SK-N-SH (cell line): Measurements from ENCODE around the gene CTXN3. TPM values are rescaled to one million over a fixed set of nuclear protein-coding genes. Genes with fewer than 3 reads are reported as not detected.

Experiments used
- CTCF ChIA-PET: fragments of 300-600, 350-600 bp; formaldehyde crosslinking; extraction: SDS; loops from one replicate; lab custom pipeline; 2021; lab: Yijun Ruan, JAX
- POLR2A ChIA-PET: fragments of 350-600 bp; sonication (Branson Sonifier 250); formaldehyde crosslinking; extraction: SDS; loops from one replicate; lab custom pipeline; 2020; ENCODE audit warnings: antibody characterized with exemption, inconsistent platforms; lab: Yijun Ruan, JAX
- DNase-seq: peaks from one replicate; pipeline ENCODE4 v3.0.0; 2012
- H2AFZ ChIP-seq: fragments of 200-600 bp; sonication (generic); 2 replicates; pipeline ENCODE4 v1.8.1; 2016; ENCODE audit warnings: antibody characterized with exemption, mild to moderate bottlenecking, low read depth
- H3F3A ChIP-seq: fragments of 200-600 bp; sonication (generic); replicated peaks from 2 replicates; pipeline ENCODE3; 2016; ENCODE audit warnings: antibody characterized with exemption, mild to moderate bottlenecking; ENCODE audit not compliant: insufficient read depth
- H3K27ac ChIP-seq, 2 experiments: fragments of 200-500 bp in 1 of 2; fragments of 200-600 bp in 1 of 2; sonication (Bioruptor generic) in 1 of 2; sonication (generic), shearing (Covaris generic) in 1 of 2; 2 replicates each; pipeline versions ENCODE4 v1.5.1 to v1.6.1; 2014 to 2016; ENCODE audit warnings: low read depth in 2 of 2, inconsistent platforms in 1 of 2, low read length in 1 of 2, mild to moderate bottlenecking in 1 of 2, mixed read lengths in 1 of 2
- H3K27me3 ChIP-seq: fragments of 200-600 bp; sonication (generic), shearing (Covaris generic); 2 replicates; pipeline ENCODE4 v1.6.1; 2016; ENCODE audit warnings: mixed run types; ENCODE audit not compliant: insufficient read depth
- H3K36me3 ChIP-seq, 2 experiments: fragments of 200-500 bp in 1 of 2; fragments of 200-600 bp in 1 of 2; sonication (Bioruptor generic) in 1 of 2; sonication (generic) in 1 of 2; replicated peaks in 1 of 2; 2 replicates each; pipeline versions ENCODE3 to v1.5.1; 2014 to 2016; ENCODE audit warnings: low read length in 1 of 2, mild to moderate bottlenecking in 1 of 2; ENCODE audit not compliant: insufficient read depth in 2 of 2, control insufficient read depth in 1 of 2
- H3K4me1 ChIP-seq, 2 experiments: fragments of 200-500 bp in 1 of 2; fragments of 200-600 bp in 1 of 2; sonication (Bioruptor generic) in 1 of 2; sonication (generic), shearing (Covaris generic) in 1 of 2; 2 replicates each; pipeline versions ENCODE4 v1.5.1 to v1.6.1; 2014 to 2016; ENCODE audit warnings: low read depth in 1 of 2, low read length in 1 of 2, mixed run types in 1 of 2; ENCODE audit not compliant: insufficient read depth in 2 of 2, control insufficient read depth in 1 of 2
- H3K4me2 ChIP-seq: fragments of 200-600 bp; sonication (generic), shearing (Covaris generic); 2 replicates; pipeline ENCODE4 v1.6.1; 2017; ENCODE audit warnings: mixed run types
- H3K4me3 ChIP-seq, 2 experiments: fragments of 200-500 bp in 1 of 2; fragments of 200-600 bp in 1 of 2; sonication (Bioruptor generic) in 1 of 2; sonication (generic), shearing (Covaris generic) in 1 of 2; 2 replicates each; pipeline versions ENCODE4 v1.5.1 to v1.8.1; 2014 to 2016; ENCODE audit warnings: low read depth in 2 of 2, inconsistent platforms in 1 of 2, low read length in 1 of 2, mild to moderate bottlenecking in 1 of 2, mixed read lengths in 1 of 2, moderate library complexity in 1 of 2
- H3K79me2 ChIP-seq: fragments of 200-600 bp; sonication (generic); 2 replicates; pipeline ENCODE4 v1.8.1; 2017; ENCODE audit warnings: mild to moderate bottlenecking; ENCODE audit not compliant: insufficient read depth
- H3K9ac ChIP-seq: fragments of 200-600 bp; sonication (generic); 2 replicates; pipeline ENCODE4 v1.6.1; 2017; ENCODE audit warnings: mixed run types
- H3K9me2 ChIP-seq: fragments of 200-600 bp; sonication (generic); 2 replicates; pipeline ENCODE4 v1.6.1; 2017; ENCODE audit warnings: mixed run types
- H3K9me3 ChIP-seq: fragments of 200-600 bp; sonication (generic); 2 replicates; pipeline ENCODE4 v1.6.1; 2017; ENCODE audit warnings: mixed run types, mild to moderate bottlenecking, moderate library complexity
- H4K20me1 ChIP-seq: fragments of 200-600 bp; sonication (generic); 2 replicates; pipeline ENCODE4 v1.6.1; 2017; ENCODE audit warnings: mild to moderate bottlenecking, mixed run types; ENCODE audit not compliant: insufficient read depth
- CTCF ChIP-seq: fragments of 200-600 bp; sonication (generic); IDR thresholded peaks from 2 replicates; pipeline ENCODE4 v1.6.1; 2017; ENCODE audit warnings: antibody characterized with exemption, mild to moderate bottlenecking, moderate library complexity
- FOSL2 ChIP-seq: IDR thresholded peaks from 2 replicates; pipeline ENCODE4 v1.4.0; 2012; ENCODE audit warnings: low read depth, mild to moderate bottlenecking, moderate library complexity, borderline replicate concordance
- NFIC ChIP-seq: IDR thresholded peaks from 2 replicates; pipeline ENCODE4 v1.4.0; 2012; ENCODE audit warnings: borderline replicate concordance
- NRF1 ChIP-seq: IDR thresholded peaks from 2 replicates; pipeline ENCODE4 v1.6.1; 2012; ENCODE audit warnings: low read depth, mild to moderate bottlenecking, low read length
- RAD21 ChIP-seq: IDR thresholded peaks from 2 replicates; pipeline ENCODE4 v1.6.1; 2012; ENCODE audit warnings: mild to moderate bottlenecking, low read length
- RXRA ChIP-seq: IDR thresholded peaks from 2 replicates; pipeline ENCODE4 v1.4.0; 2012; ENCODE audit warnings: low read depth, mild to moderate bottlenecking, borderline replicate concordance
- SIN3A ChIP-seq: IDR thresholded peaks from 2 replicates; pipeline ENCODE4 v1.6.1; 2012; ENCODE audit warnings: low read depth, mild to moderate bottlenecking, low read length, moderate library complexity, borderline replicate concordance
- TAF1 ChIP-seq: IDR thresholded peaks from 2 replicates; pipeline ENCODE4 v1.6.1; 2012; ENCODE audit warnings: low read depth, mild to moderate bottlenecking, low read length, moderate library complexity, borderline replicate concordance
- USF1 ChIP-seq: IDR thresholded peaks from 2 replicates; pipeline ENCODE4 v1.4.0; 2012; ENCODE audit warnings: low read depth, borderline replicate concordance
- WGBS: methylation state at CpG from one replicate; pipeline ENCODE4 v1.1.6; 2017; ENCODE audit warnings: low lambda C conversion rate; 5-methylcytosine and 5-hydroxymethylcytosine counted together
- polyA plus RNA-seq, 3 experiments: library from polyadenylated mRNA; depleted of rRNA; stranded (reverse); fragments of >200 nt; gene quantifications; 2 replicates each; pipeline ENCODE4 v1.2.3, GENCODE V29; 2012
- TF ChIP-seq, protein P1 (sequence below): IDR thresholded peaks from 2 replicates; pipeline ENCODE4; 2012
- TF ChIP-seq, protein P2 (sequence below): IDR thresholded peaks from 2 replicates; pipeline ENCODE4 v1.6.1; 2012; ENCODE audit warnings: mild to moderate bottlenecking, low read depth, low read length, moderate library complexity

Gene CTXN3
- polyA plus RNA-seq, 1 of the 3 experiments (the other 2 are of a cell fraction) = not detected

DNA sequence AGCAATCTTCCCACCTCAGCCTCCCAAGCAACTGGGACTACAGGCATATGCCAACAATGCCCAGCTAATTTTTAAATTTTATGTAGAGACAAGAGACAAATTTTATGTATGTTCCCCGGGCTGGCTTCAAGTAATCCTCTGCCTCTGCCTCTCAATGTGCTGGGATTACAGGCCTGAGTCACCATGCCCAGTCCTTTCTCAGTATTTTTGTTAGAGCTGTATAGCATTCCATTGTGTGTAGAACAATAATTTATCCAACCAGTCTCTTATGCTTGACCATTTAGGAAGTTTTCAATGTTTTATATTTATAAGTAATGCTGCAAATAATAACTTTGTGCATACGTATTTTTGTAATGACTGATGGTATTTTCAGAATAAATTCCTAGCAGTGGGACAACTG is 38.9 kb upstream of the CTXN3 start:
- no peak for TF ChIP-seq SIN3A
- no peak for TF ChIP-seq FOSL2
- TF ChIP-seq, protein P1, sequence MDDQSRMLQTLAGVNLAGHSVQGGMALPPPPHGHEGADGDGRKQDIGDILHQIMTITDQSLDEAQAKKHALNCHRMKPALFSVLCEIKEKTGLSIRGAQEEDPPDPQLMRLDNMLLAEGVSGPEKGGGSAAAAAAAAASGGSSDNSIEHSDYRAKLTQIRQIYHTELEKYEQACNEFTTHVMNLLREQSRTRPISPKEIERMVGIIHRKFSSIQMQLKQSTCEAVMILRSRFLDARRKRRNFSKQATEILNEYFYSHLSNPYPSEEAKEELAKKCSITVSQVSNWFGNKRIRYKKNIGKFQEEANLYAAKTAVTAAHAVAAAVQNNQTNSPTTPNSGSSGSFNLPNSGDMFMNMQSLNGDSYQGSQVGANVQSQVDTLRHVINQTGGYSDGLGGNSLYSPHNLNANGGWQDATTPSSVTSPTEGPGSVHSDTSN = no peak
- no peak for TF ChIP-seq RXRA
- TF ChIP-seq RAD21 = no peak
- TF ChIP-seq, protein P2, sequence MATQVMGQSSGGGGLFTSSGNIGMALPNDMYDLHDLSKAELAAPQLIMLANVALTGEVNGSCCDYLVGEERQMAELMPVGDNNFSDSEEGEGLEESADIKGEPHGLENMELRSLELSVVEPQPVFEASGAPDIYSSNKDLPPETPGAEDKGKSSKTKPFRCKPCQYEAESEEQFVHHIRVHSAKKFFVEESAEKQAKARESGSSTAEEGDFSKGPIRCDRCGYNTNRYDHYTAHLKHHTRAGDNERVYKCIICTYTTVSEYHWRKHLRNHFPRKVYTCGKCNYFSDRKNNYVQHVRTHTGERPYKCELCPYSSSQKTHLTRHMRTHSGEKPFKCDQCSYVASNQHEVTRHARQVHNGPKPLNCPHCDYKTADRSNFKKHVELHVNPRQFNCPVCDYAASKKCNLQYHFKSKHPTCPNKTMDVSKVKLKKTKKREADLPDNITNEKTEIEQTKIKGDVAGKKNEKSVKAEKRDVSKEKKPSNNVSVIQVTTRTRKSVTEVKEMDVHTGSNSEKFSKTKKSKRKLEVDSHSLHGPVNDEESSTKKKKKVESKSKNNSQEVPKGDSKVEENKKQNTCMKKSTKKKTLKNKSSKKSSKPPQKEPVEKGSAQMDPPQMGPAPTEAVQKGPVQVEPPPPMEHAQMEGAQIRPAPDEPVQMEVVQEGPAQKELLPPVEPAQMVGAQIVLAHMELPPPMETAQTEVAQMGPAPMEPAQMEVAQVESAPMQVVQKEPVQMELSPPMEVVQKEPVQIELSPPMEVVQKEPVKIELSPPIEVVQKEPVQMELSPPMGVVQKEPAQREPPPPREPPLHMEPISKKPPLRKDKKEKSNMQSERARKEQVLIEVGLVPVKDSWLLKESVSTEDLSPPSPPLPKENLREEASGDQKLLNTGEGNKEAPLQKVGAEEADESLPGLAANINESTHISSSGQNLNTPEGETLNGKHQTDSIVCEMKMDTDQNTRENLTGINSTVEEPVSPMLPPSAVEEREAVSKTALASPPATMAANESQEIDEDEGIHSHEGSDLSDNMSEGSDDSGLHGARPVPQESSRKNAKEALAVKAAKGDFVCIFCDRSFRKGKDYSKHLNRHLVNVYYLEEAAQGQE = no peak
- no peak for TF ChIP-seq NFIC
- no peak for TF ChIP-seq TAF1
- TF ChIP-seq CTCF = no peak
- no peak for TF ChIP-seq USF1
- no peak for TF ChIP-seq NRF1
- TF ChIP-seq, all 33 proteins: peak for 0
- 25% methylated on average over 2 of the region's 2 CpGs for WGBS
- no peaks in the 10 kb centered on the region for H3K9me3 ChIP-seq
- no peak overlapping the region for H3K27ac ChIP-seq
- H3K9me2 ChIP-seq = no peaks in the 10 kb centered on the region
- ChIA-PET CTCF (no interaction called here), POLR2A (no interaction called here)
- no peak overlapping the region for H3K9ac ChIP-seq
- H3K27me3 ChIP-seq = no peaks in the 10 kb centered on the region; the same call in 1 of the 2 replicates
- no peak overlapping the region for H2AFZ ChIP-seq
- no peaks in the 10 kb centered on the region for H3K36me3 ChIP-seq
- H4K20me1 ChIP-seq = no peaks in the 10 kb centered on the region
- DNase-seq = no peak
- no peaks in the 10 kb centered on the region for H3K79me2 ChIP-seq
- no peak overlapping the region for H3K4me3 ChIP-seq
- H3F3A ChIP-seq = no peaks in the 10 kb centered on the region
- no peaks in the 10 kb centered on the region for H3K4me1 ChIP-seq
- H3K4me2 ChIP-seq = no peak overlapping the region
